Measurements from ENCODE around the gene IL13RA2.
A peak's percentile ranks its signal among the peaks of the same experiment; 100 is the strongest.

DNA sequence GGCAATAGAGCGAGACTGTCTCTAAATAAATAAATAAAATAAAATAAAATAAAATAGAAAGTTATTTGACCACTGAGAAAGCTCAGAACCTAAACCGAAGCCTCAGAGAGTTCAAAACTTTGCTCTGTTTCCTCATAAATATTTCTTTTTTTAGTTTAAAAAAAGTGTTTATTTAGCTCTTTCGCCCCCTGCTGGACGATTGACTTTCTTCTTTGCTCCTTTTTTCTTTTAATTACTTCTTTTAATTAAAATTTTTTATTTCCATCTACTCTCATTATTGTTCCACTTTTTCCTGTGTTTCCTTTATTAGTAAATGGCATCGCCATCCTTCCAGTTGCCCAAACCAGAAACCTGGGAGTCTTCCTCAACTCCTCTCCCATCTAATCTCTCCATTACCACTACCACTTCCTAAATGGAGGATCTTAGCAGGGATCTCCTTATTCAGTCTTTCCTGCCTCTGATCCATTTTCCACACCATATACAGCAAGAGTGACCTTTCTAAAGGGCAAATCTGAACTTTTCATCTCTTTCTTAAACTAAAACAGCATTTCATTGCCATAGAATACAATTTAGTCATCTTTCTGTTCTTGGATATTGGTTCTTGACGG is 728 bp upstream of the IL13RA2 start:
- TF ChIP-seq, protein P1, sequence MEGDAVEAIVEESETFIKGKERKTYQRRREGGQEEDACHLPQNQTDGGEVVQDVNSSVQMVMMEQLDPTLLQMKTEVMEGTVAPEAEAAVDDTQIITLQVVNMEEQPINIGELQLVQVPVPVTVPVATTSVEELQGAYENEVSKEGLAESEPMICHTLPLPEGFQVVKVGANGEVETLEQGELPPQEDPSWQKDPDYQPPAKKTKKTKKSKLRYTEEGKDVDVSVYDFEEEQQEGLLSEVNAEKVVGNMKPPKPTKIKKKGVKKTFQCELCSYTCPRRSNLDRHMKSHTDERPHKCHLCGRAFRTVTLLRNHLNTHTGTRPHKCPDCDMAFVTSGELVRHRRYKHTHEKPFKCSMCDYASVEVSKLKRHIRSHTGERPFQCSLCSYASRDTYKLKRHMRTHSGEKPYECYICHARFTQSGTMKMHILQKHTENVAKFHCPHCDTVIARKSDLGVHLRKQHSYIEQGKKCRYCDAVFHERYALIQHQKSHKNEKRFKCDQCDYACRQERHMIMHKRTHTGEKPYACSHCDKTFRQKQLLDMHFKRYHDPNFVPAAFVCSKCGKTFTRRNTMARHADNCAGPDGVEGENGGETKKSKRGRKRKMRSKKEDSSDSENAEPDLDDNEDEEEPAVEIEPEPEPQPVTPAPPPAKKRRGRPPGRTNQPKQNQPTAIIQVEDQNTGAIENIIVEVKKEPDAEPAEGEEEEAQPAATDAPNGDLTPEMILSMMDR (IDR thresholded peaks at IDR 0.05; ENCODE audit: extremely low read depth in 1 of 2, insufficient read depth in 1 of 2, low read depth in 1 of 2, low read length in 2 of 2): peak; percentile 8 to 9
- TF ChIP-seq EZH2 (IDR thresholded peaks at IDR 0.05; ENCODE audit: borderline replicate concordance, low read depth, low read length, severe bottlenecking): no peak
- no peak for TF ChIP-seq POLR2A (IDR thresholded peaks at IDR 0.05; ENCODE audit: low read depth, low read length)
- TF ChIP-seq, protein P2, sequence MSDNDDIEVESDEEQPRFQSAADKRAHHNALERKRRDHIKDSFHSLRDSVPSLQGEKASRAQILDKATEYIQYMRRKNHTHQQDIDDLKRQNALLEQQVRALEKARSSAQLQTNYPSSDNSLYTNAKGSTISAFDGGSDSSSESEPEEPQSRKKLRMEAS (IDR thresholded peaks at IDR 0.05; ENCODE audit: insufficient read depth, insufficient read length): no peak
- no peak for TF ChIP-seq MYC (IDR thresholded peaks at IDR 0.05; ENCODE audit: low read depth, low read length)
- TF ChIP-seq POLR2AphosphoS5 (IDR thresholded peaks at IDR 0.05; ENCODE audit: insufficient read depth, low read depth, low read length): no peak

All from endothelial cell of umbilical vein (primary cell).